HCT116 (cell line): ENCODE measurements around the gene SUSD4. TPM values are rescaled to one million over a fixed set of nuclear protein-coding genes. Genes with fewer than 3 reads are reported as not detected.

Source experiments
- ATAC-seq: fragments of 200-7000 bp; cut with Tn5 transposase; 2 replicates; pipeline ENCODE4 v1.9.1; 2020; ENCODE audit warnings: mild to moderate bottlenecking, moderate library complexity
- BruUV-seq: library from RNA; stranded (reverse); fragments of 400-500 nt; replicated peaks from 2 replicates; lab custom pipeline; 2021; lab: Mats Ljungman, UMichigan
- CTCF ChIA-PET: fragments of 300-600 bp; sonication (Branson Sonifier 250); formaldehyde crosslinking; loops from one replicate; lab custom pipeline; 2021; ENCODE audit warnings: antibody characterized with exemption; lab: Charles Lee
- POLR2A ChIA-PET: fragments of 300-600, 350-600 bp; sonication (Branson Sonifier 250); formaldehyde crosslinking; loops from one replicate; lab custom pipeline; 2021; ENCODE audit warnings: antibody characterized with exemption; lab: Charles Lee
- RAD21 ChIA-PET, 2 experiments: fragments of 300-600 bp; sonication (Branson Sonifier 250); formaldehyde crosslinking; loops; one replicate each; lab custom pipeline; 2023; ENCODE audit warnings: low total read pairs in 2 of 2; ENCODE audit not compliant: uncharacterized antibody in 2 of 2, unreplicated experiment in 2 of 2, low non-redundant PET in 1 of 2; lab: Charles Lee
- DNase-seq: peaks from one replicate; pipeline ENCODE4 v3.0.0-alpha.2; 2010; ENCODE audit warnings: low read depth, low spot score
- H2AFZ ChIP-seq: fragments of 200-600 bp; shearing (Covaris generic), sonication (generic); 2 replicates; pipeline ENCODE4 v1.6.1; 2017; ENCODE audit warnings: low read depth, mixed run types, mixed read lengths, antibody characterized with exemption, low read length; ENCODE audit not compliant: poor library complexity, severe bottlenecking
- H3K27ac ChIP-seq: 2 replicates; pipeline ENCODE4 v1.5.1; 2012; ENCODE audit warnings: low read depth, low read length
- H3K27me3 ChIP-seq: fragments of 200-600 bp; sonication (generic); 2 replicates; pipeline ENCODE4 v1.6.1; 2016; ENCODE audit warnings: mixed run types, low read length, mixed read lengths; ENCODE audit not compliant: insufficient read depth
- H3K36me3 ChIP-seq, 2 experiments: fragments of 200-500 bp in 1 of 2; fragments of 200-600 bp in 1 of 2; sonication (Bioruptor generic) in 1 of 2; sonication (generic) in 1 of 2; 2 replicates each; pipeline versions ENCODE4 v1.5.1 to v1.6.1; 2014 to 2016; ENCODE audit warnings: low read length in 2 of 2, inconsistent platforms in 1 of 2, mixed read lengths in 1 of 2, mixed run types in 1 of 2; ENCODE audit not compliant: insufficient read depth in 2 of 2, control insufficient read depth in 1 of 2
- H3K4me1 ChIP-seq, 2 experiments: fragments of 200-600 bp in 1 of 2; sonication (generic) in 1 of 2; 2 replicates each; pipeline versions ENCODE4 v1.5.1 to v1.6.1; 2012 to 2017; ENCODE audit warnings: low read length in 2 of 2, inconsistent platforms in 1 of 2, mild to moderate bottlenecking in 1 of 2, mixed read lengths in 1 of 2, mixed run types in 1 of 2, moderate library complexity in 1 of 2; ENCODE audit not compliant: insufficient read depth in 2 of 2, control insufficient read depth in 1 of 2
- H3K4me2 ChIP-seq: fragments of 200-600 bp; sonication (generic); 2 replicates; pipeline ENCODE4 v1.6.1; 2017; ENCODE audit warnings: mixed run types, low read length, mixed read lengths
- H3K4me3 ChIP-seq, 2 experiments: fragments of 200-600 bp in 1 of 2; sonication (generic) in 1 of 2; replicated peaks in 1 of 2; 2 replicates each; pipeline ENCODE4 v1.5.1; 2011 to 2016; ENCODE audit warnings: low read length in 2 of 2, control low read depth in 1 of 2, low read depth in 1 of 2, mild to moderate bottlenecking in 1 of 2, mixed read lengths in 1 of 2, mixed run types in 1 of 2
- H3K79me2 ChIP-seq: fragments of 200-600 bp; sonication (generic); 2 replicates; pipeline ENCODE4 v1.6.1; 2017; ENCODE audit warnings: mild to moderate bottlenecking, mixed run types, low read length, moderate library complexity, mixed read lengths; ENCODE audit not compliant: insufficient read depth
- H3K9ac ChIP-seq: fragments of 200-600 bp; sonication (generic); 2 replicates; pipeline ENCODE4 v1.6.1; 2016; ENCODE audit warnings: low read length, mixed read lengths
- H3K9me2 ChIP-seq: fragments of 200-600 bp; sonication (generic), shearing (Covaris generic); 2 replicates; pipeline ENCODE4 v1.6.1; 2017; ENCODE audit warnings: mixed run types, mild to moderate bottlenecking, moderate library complexity; ENCODE audit not compliant: insufficient read depth
- H3K9me3 ChIP-seq, 2 experiments: fragments of 200-500 bp in 1 of 2; fragments of 200-600 bp in 1 of 2; sonication (Bioruptor generic) in 1 of 2; sonication (generic) in 1 of 2; 2 replicates each; pipeline ENCODE4 v1.6.1; 2014 to 2017; ENCODE audit warnings: low read length in 2 of 2, mixed read lengths in 2 of 2, inconsistent platforms in 1 of 2, low read depth in 1 of 2, mild to moderate bottlenecking in 1 of 2, mixed run types in 1 of 2, moderate library complexity in 1 of 2; ENCODE audit not compliant: control insufficient read depth in 1 of 2, insufficient read depth in 1 of 2
- H4K20me1 ChIP-seq: fragments of 200-600 bp; sonication (generic), shearing (Covaris generic); 2 replicates; pipeline ENCODE4 v1.6.1; 2017; ENCODE audit warnings: mixed run types, mild to moderate bottlenecking, moderate library complexity; ENCODE audit not compliant: insufficient read depth
- ELF1 ChIP-seq: IDR thresholded peaks from 2 replicates; pipeline ENCODE4 v1.6.1; 2012; ENCODE audit warnings: low read depth, borderline replicate concordance
- EZH2 ChIP-seq: fragments of 200-600 bp; sonication (generic); IDR thresholded peaks from 2 replicates; pipeline ENCODE4 v1.6.1; 2017; ENCODE audit warnings: antibody characterized with exemption, mixed run types
- EZH2phosphoT487 ChIP-seq: fragments of 200-600 bp; IDR thresholded peaks from 2 replicates; pipeline ENCODE4 v1.6.1; 2018; ENCODE audit warnings: antibody characterized with exemption, borderline replicate concordance
- FOSL1 ChIP-seq: IDR thresholded peaks from 2 replicates; pipeline ENCODE4 v1.6.1; 2012; ENCODE audit warnings: low read depth
- POLR2A ChIP-seq: IDR thresholded peaks from 2 replicates; pipeline ENCODE4 v1.7.0; 2011; ENCODE audit warnings: borderline replicate concordance; ENCODE audit not compliant: insufficient read depth, insufficient read length; ENCODE audit errors: extremely low read depth
- POLR2AphosphoS5 ChIP-seq: IDR thresholded peaks from 2 replicates; pipeline ENCODE4 v1.6.1; 2011; ENCODE audit warnings: mild to moderate bottlenecking, low read depth, low read length, moderate library complexity
- SIN3A ChIP-seq: IDR thresholded peaks from 2 replicates; pipeline ENCODE4 v1.6.1; 2012; ENCODE audit warnings: low read depth
- TCF7L2 ChIP-seq: IDR thresholded peaks from 2 replicates; pipeline ENCODE4 v1.7.0; 2011; ENCODE audit warnings: borderline replicate concordance, inconsistent platforms; ENCODE audit not compliant: insufficient read depth, insufficient read length; ENCODE audit errors: extremely low read depth
- intact Hi-C: fragments of 100-400 bp; cut with micrococcal nuclease; formaldehyde crosslinking; loops from 2 replicates; pipeline ENCODE4 v1.10.0; 2022
- total RNA-seq: library from RNA; stranded (reverse); gene quantifications from one replicate; pipeline ENCODE4 v1.2.1, GENCODE V29; 2021; ENCODE audit not compliant: unreplicated experiment
- TF ChIP-seq, protein P1 (sequence below): IDR thresholded peaks from 2 replicates; pipeline ENCODE4 v1.6.1; 2011; ENCODE audit warnings: mild to moderate bottlenecking, low read length, moderate library complexity; ENCODE audit not compliant: insufficient replicate concordance; ENCODE audit errors: extremely low read depth
- TF ChIP-seq, protein P2 (sequence below), 3 experiments: fragments of 200-600 bp in 1 of 3; sonication (generic) in 1 of 3; IDR thresholded peaks in 2 of 3; conservative IDR thresholded peaks in 1 of 3; 2 replicates each; pipeline ENCODE4 v1.5.1; 2012 to 2017; ENCODE audit warnings: low read depth in 2 of 3, low read length in 2 of 3, antibody characterized with exemption in 1 of 3, borderline replicate concordance in 1 of 3, control low read depth in 1 of 3, mild to moderate bottlenecking in 1 of 3, mixed read lengths in 1 of 3, mixed run types in 1 of 3, moderate library complexity in 1 of 3; ENCODE audit not compliant: insufficient read depth in 1 of 3

The SUSD4 gene
- total RNA-seq, 1 experiment from 2014 or later = 0.59 TPM

DNA sequence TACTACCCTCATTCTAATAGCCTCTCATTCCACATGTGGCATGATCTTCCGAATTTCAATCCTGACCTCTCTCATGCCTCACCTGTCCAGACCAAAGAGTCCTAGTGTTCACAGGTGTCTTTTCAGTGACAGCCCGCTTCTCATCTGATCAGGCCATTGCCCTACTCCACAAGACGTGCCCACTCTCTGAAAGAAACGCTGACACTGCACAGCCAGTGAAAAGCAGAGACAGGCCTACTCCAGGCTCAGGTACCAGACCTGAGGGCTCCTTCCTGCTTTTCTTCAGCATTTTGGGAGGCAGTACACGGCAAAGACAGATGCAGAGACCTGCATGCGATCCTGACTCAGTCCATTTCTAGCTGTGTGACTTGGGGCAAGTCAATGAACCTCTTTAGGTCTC, 43.0 kb downstream of the SUSD4 start:
- no peaks in the 10 kb centered on the region for H3K36me3 ChIP-seq
- ATAC-seq (no peak), DNase-seq (no peak)
- H3K4me3 ChIP-seq = no peak overlapping the region
- peaks cover 5% of the 10 kb centered on the region; the same call in 1 of the 2 replicates for H3K27me3 ChIP-seq
- no peaks in the 10 kb centered on the region for H3K79me2 ChIP-seq
- no peak overlapping the region for H3K27ac ChIP-seq
- ChIA-PET CTCF (no interaction called here), POLR2A (no interaction called here), RAD21 (no interaction called here)
- TF ChIP-seq POLR2AphosphoS5 (no peak), EZH2 (no peak), POLR2A (no peak), ELF1 (no peak), SIN3A (no peak), TCF7L2 (no peak), FOSL1 (no peak), EZH2phosphoT487 (no peak)
- TF ChIP-seq, protein P1, sequence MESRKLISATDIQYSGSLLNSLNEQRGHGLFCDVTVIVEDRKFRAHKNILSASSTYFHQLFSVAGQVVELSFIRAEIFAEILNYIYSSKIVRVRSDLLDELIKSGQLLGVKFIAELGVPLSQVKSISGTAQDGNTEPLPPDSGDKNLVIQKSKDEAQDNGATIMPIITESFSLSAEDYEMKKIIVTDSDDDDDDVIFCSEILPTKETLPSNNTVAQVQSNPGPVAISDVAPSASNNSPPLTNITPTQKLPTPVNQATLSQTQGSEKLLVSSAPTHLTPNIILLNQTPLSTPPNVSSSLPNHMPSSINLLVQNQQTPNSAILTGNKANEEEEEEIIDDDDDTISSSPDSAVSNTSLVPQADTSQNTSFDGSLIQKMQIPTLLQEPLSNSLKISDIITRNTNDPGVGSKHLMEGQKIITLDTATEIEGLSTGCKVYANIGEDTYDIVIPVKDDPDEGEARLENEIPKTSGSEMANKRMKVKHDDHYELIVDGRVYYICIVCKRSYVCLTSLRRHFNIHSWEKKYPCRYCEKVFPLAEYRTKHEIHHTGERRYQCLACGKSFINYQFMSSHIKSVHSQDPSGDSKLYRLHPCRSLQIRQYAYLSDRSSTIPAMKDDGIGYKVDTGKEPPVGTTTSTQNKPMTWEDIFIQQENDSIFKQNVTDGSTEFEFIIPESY = no peak
- TF ChIP-seq, protein P2, sequence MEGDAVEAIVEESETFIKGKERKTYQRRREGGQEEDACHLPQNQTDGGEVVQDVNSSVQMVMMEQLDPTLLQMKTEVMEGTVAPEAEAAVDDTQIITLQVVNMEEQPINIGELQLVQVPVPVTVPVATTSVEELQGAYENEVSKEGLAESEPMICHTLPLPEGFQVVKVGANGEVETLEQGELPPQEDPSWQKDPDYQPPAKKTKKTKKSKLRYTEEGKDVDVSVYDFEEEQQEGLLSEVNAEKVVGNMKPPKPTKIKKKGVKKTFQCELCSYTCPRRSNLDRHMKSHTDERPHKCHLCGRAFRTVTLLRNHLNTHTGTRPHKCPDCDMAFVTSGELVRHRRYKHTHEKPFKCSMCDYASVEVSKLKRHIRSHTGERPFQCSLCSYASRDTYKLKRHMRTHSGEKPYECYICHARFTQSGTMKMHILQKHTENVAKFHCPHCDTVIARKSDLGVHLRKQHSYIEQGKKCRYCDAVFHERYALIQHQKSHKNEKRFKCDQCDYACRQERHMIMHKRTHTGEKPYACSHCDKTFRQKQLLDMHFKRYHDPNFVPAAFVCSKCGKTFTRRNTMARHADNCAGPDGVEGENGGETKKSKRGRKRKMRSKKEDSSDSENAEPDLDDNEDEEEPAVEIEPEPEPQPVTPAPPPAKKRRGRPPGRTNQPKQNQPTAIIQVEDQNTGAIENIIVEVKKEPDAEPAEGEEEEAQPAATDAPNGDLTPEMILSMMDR (IDR thresholded peaks at IDR 0.05 in 2 of 3, conservative IDR thresholded peaks at IDR 0.05 in 1 of 3; ENCODE audit: borderline replicate concordance in 1 of 3, insufficient read depth in 1 of 3, low read depth in 2 of 3, low read length in 2 of 3) = no peak
- H2AFZ ChIP-seq = no peak overlapping the region
- H3K4me1 ChIP-seq = no peaks in the 10 kb centered on the region
- intact Hi-C loops = no loop called here
- H3K9ac ChIP-seq = no peak overlapping the region
- H3K9me3 ChIP-seq = no peaks in the 10 kb centered on the region
- no TSS peak for BruUV-seq
- H3K4me2 ChIP-seq = no peak overlapping the region
- no peaks in the 10 kb centered on the region for H3K9me2 ChIP-seq
- H4K20me1 ChIP-seq = no peaks in the 10 kb centered on the region
